Measurements from ENCODE around the gene SLC22A16. TPM values are rescaled to one million over a fixed set of nuclear protein-coding genes. Genes with fewer than 3 reads are reported as not detected.

Gene SLC22A16
- total and polyA plus RNA-seq, 2 of the 8 experiments (the other 6 are each of a cell fraction or from before 2014, with no cell fraction given) = not detected

- Histone ChIP-seq H3K56ac (replicated peaks; ENCODE audit: insufficient read length, low read depth, low read length) (no peak overlapping the region), H2BK120ac (replicated peaks; ENCODE audit: low read depth, low read length) (no peak overlapping the region), H2AFZ (ENCODE audit: low read length) (no peak overlapping the region), H2BK12ac (ENCODE audit: low read depth, low read length) (no peak overlapping the region), H3K23ac (ENCODE audit: insufficient read length) (no peak overlapping the region), H3K4ac (replicated peaks; ENCODE audit: insufficient read length, low read depth, low read length) (no peak overlapping the region), H4K5ac (ENCODE audit: insufficient read length, low read depth, low read length) (no peak overlapping the region), H2BK20ac (ENCODE audit: low read length) (no peak overlapping the region), H3K79me1 (ENCODE audit: low read depth, low read length) (no peaks in the 10 kb centered on the region), H4K8ac (ENCODE audit: extremely low read depth, insufficient read depth, low read length) (no peak overlapping the region), H3K27me3 (replicated peaks in 1 of 4; ENCODE audit: control insufficient read depth in 3 of 4, extremely low read depth in 1 of 4, insufficient read depth in 3 of 4, low read length in 3 of 4) (no peaks in the 10 kb centered on the region), H3K9ac (replicated peaks in 1 of 4; ENCODE audit: extremely low read depth in 1 of 4, low read depth in 3 of 4, low read length in 3 of 4) (no peak overlapping the region), H3K14ac (ENCODE audit: insufficient read length) (no peak overlapping the region), H3K4me2 (ENCODE audit: insufficient read depth in 1 of 2, low read depth in 2 of 2, low read length in 2 of 2) (no peak overlapping the region), H3K36me3 (ENCODE audit: control insufficient read depth in 2 of 4, insufficient read depth in 4 of 4, low read length in 3 of 4) (no peaks in the 10 kb centered on the region), H4K91ac (replicated peaks; ENCODE audit: insufficient read length, low read length) (no peak overlapping the region), H3K79me2 (ENCODE audit: control insufficient read depth in 1 of 2, insufficient read depth in 2 of 2, low read length in 2 of 2) (no peaks in the 10 kb centered on the region), H3K4me1 (replicated peaks in 1 of 4; ENCODE audit: control insufficient read depth in 3 of 4, insufficient read depth in 4 of 4, low read length in 3 of 4) (peaks cover 0 to 2% (median 0%) of the 10 kb centered on the region in 4 experiments; a peak in 2 of 7 replicates), H3K18ac (ENCODE audit: extremely low read depth, low read length) (no peak overlapping the region), H3K23me2 (ENCODE audit: low read depth, low read length) (no peaks in the 10 kb centered on the region), H2AK5ac (ENCODE audit: low read depth, low read length) (no peak overlapping the region), H3K27ac (ENCODE audit: low read depth, low read length) (no peak overlapping the region), H2BK15ac (ENCODE audit: low read length) (no peak overlapping the region), H3K4me3 (ENCODE audit: extremely low read depth in 1 of 4, insufficient read depth in 2 of 4, low read depth in 3 of 4, low read length in 4 of 4) (no peak overlapping the region), H3K9me3 (ENCODE audit: insufficient read depth in 2 of 2, low read depth in 1 of 2, low read length in 1 of 2) (no peaks in the 10 kb centered on the region), H2BK5ac (ENCODE audit: low read depth, low read length) (no peak overlapping the region), H4K20me1 (replicated peaks in 1 of 2; ENCODE audit: control insufficient read depth in 1 of 2, insufficient read depth in 2 of 2, low read length in 2 of 2) (no peaks in the 10 kb centered on the region)
- ChIA-PET POLR2A (ENCODE audit: partially characterized antibody) (no interaction called here), CTCF (ENCODE audit: partially characterized antibody) (interaction anchor here (0.6 kb wide), 1 partner anchor 297 kb away, joined by 3 read pairs; no protein-coding TSS in a partner anchor)
- 59% methylated on average over 2 of the region's 2 CpGs; no CpG with 5 or more reads in 1 of the 2 experiments for WGBS, 2 experiments (ENCODE audit: extremely low coverage in 1 of 2, insufficient coverage in 1 of 2, insufficient read length in 1 of 2, insufficient replicate concordance in 2 of 2, low coverage in 1 of 2, low lambda C conversion rate in 2 of 2, missing lambda C conversion rate in 1 of 2)
- DNase-seq (ENCODE audit: low read depth in 1 of 2, low spot score in 2 of 2) (no peak), FAIRE-seq (no peak)
- no peak for TF ChIP-seq SIX5 (IDR thresholded peaks at IDR 0.05; ENCODE audit: low read depth, low read length)
- TF ChIP-seq MAX (IDR thresholded peaks at IDR 0.05) = no peak
- TF ChIP-seq EZH2 (IDR thresholded peaks at IDR 0.05; ENCODE audit: low read depth, low read length, severe bottlenecking) = no peak
- TF ChIP-seq SP4 (IDR thresholded peaks at IDR 0.05; ENCODE audit: low read length) = no peak
- TF ChIP-seq HDAC6 (IDR thresholded peaks at IDR 0.05; ENCODE audit: low read depth, low read length) = no peak
- no peak for TF ChIP-seq PHF8 (conservative IDR thresholded peaks at IDR 0.05; ENCODE audit: low read depth, low read length)
- TF ChIP-seq TEAD4 (IDR thresholded peaks at IDR 0.05; ENCODE audit: low read depth, low read length) = no peak
- TF ChIP-seq RFX5 (IDR thresholded peaks at IDR 0.05; ENCODE audit: borderline replicate concordance, low read depth, low read length) = no peak
- TF ChIP-seq GTF2F1 (IDR thresholded peaks at IDR 0.05; ENCODE audit: borderline replicate concordance, low read depth, low read length) = no peak
- TF ChIP-seq SP1 (IDR thresholded peaks at IDR 0.05; ENCODE audit: low read depth, low read length) = no peak
- TF ChIP-seq ATF2 (IDR thresholded peaks at IDR 0.05; ENCODE audit: low read length) = no peak
- no peak for TF ChIP-seq SIRT6 (IDR thresholded peaks at IDR 0.05; ENCODE audit: low read length)
- TF ChIP-seq RAD21 (IDR thresholded peaks at IDR 0.05 in 1 of 2, conservative IDR thresholded peaks at IDR 0.05 in 1 of 2; ENCODE audit: low read depth in 2 of 2, low read length in 2 of 2) = no peak
These were observed 47.9 kb upstream of the SLC22A16 start for GRCh38 chr6:110524305-110524704.
